Neural cell (in vitro differentiated cells): ENCODE data around the gene DCPS. TPM values are rescaled to one million over a fixed set of nuclear protein-coding genes. Genes with fewer than 3 reads are reported as not detected.

Experiments used
- H2AFZ ChIP-seq: fragments of 200-600, 300-800 bp; sonication (generic), shearing (Covaris generic); 2 replicates; pipeline ENCODE4 v1.6.0; 2014; ENCODE audit warnings: low read depth, mild to moderate bottlenecking, antibody characterized with exemption, low read length, moderate library complexity
- H3F3A ChIP-seq: fragments of 200-600 bp; shearing (Covaris generic); 2 replicates; pipeline ENCODE4 v1.6.1; 2016; ENCODE audit warnings: mild to moderate bottlenecking, moderate library complexity, mixed read lengths, antibody characterized with exemption, low read length; ENCODE audit not compliant: insufficient read depth, poor library complexity, severe bottlenecking
- H3K27ac ChIP-seq: fragments of 200-600, 300-800 bp; sonication (generic), shearing (Covaris generic); 2 replicates; pipeline ENCODE4 v1.5.1; 2014; ENCODE audit warnings: mild to moderate bottlenecking, low read length, moderate library complexity
- H3K27me3 ChIP-seq: fragments of 300-800, 200-600 bp; sonication (generic), shearing (Covaris generic); 2 replicates; pipeline ENCODE4 v1.6.0; 2014; ENCODE audit warnings: mild to moderate bottlenecking, low read depth, low read length, moderate library complexity; ENCODE audit not compliant: insufficient read depth
- H3K36me3 ChIP-seq: fragments of 300-800, 200-600 bp; sonication (generic), shearing (Covaris generic); 2 replicates; pipeline ENCODE4 v1.5.1; 2014; ENCODE audit warnings: mild to moderate bottlenecking, antibody characterized with exemption, low read length, moderate library complexity; ENCODE audit not compliant: insufficient read depth
- H3K4me2 ChIP-seq: fragments of 300-800, 200-600 bp; sonication (generic), shearing (Covaris generic); 2 replicates; pipeline ENCODE4 v1.6.0; 2014; ENCODE audit warnings: mild to moderate bottlenecking, low read length
- H3K4me3 ChIP-seq: fragments of 300-800, 200-600 bp; sonication (generic), shearing (Covaris generic); 2 replicates; pipeline ENCODE4 v1.5.1; 2014; ENCODE audit warnings: mild to moderate bottlenecking, low read length, moderate library complexity
- H3K79me2 ChIP-seq: fragments of 200-600 bp; shearing (Covaris generic); replicated peaks from 2 replicates; pipeline ENCODE4 v1.6.0; 2014; ENCODE audit warnings: mild to moderate bottlenecking, low read length, moderate library complexity; ENCODE audit not compliant: insufficient read depth
- H3K9ac ChIP-seq: fragments of 300-800, 200-600 bp; sonication (generic), shearing (Covaris generic); 2 replicates; pipeline ENCODE4 v1.6.1; 2016; ENCODE audit warnings: mild to moderate bottlenecking, low read length, mixed read lengths
- H3K9me2 ChIP-seq: fragments of 200-600 bp; shearing (Covaris generic); 2 replicates; pipeline ENCODE4 v1.6.1; 2016; ENCODE audit warnings: mild to moderate bottlenecking, low read length, mixed read lengths; ENCODE audit not compliant: insufficient read depth
- H3K9me3 ChIP-seq: fragments of 200-600, 300-800 bp; sonication (generic), shearing (Covaris generic); 2 replicates; pipeline ENCODE4 v1.6.1; 2016; ENCODE audit warnings: mild to moderate bottlenecking, mixed run types, low read length, moderate library complexity, mixed read lengths
- H4K20me1 ChIP-seq: fragments of 200-600 bp; shearing (Covaris generic); 2 replicates; pipeline ENCODE4 v1.6.1; 2016; ENCODE audit warnings: mild to moderate bottlenecking, mixed run types; ENCODE audit not compliant: insufficient read depth
- EP300 ChIP-seq: fragments of 450-650 bp; conservative IDR thresholded peaks from 2 replicates; pipeline ENCODE4 v1.6.1; 2014; ENCODE audit warnings: antibody characterized with exemption, mild to moderate bottlenecking, moderate library complexity; ENCODE audit not compliant: poor library complexity, severe bottlenecking
- POLR2AphosphoS5 ChIP-seq: IDR thresholded peaks from 2 replicates; pipeline ENCODE4 v1.6.1; 2012
- RAD21 ChIP-seq: fragments of 450-650 bp; conservative IDR thresholded peaks from 2 replicates; pipeline ENCODE4 v1.6.1; 2014; ENCODE audit warnings: antibody characterized with exemption, mild to moderate bottlenecking, moderate library complexity
- REST ChIP-seq: IDR thresholded peaks from 2 replicates; pipeline ENCODE4 v1.6.1; 2012; ENCODE audit warnings: borderline replicate concordance
- TAF1 ChIP-seq: IDR thresholded peaks from 2 replicates; pipeline ENCODE4 v1.6.1; 2012; ENCODE audit warnings: low read depth
- polyA plus RNA-seq: library from polyadenylated mRNA; depleted of rRNA; stranded (reverse); fragments of >200 nt; gene quantifications from 2 replicates; pipeline ENCODE4 v1.2.3, GENCODE V29; 2014
- TF ChIP-seq, protein P1 (sequence below): fragments of 450-650 bp; IDR thresholded peaks from 2 replicates; pipeline ENCODE4 v1.5.1; 2014; ENCODE audit warnings: antibody characterized with exemption, mild to moderate bottlenecking, moderate library complexity; ENCODE audit not compliant: poor library complexity, severe bottlenecking

Gene DCPS
- polyA plus RNA-seq, 1 donor from 2014 or later, result 6.4 TPM

DNA sequence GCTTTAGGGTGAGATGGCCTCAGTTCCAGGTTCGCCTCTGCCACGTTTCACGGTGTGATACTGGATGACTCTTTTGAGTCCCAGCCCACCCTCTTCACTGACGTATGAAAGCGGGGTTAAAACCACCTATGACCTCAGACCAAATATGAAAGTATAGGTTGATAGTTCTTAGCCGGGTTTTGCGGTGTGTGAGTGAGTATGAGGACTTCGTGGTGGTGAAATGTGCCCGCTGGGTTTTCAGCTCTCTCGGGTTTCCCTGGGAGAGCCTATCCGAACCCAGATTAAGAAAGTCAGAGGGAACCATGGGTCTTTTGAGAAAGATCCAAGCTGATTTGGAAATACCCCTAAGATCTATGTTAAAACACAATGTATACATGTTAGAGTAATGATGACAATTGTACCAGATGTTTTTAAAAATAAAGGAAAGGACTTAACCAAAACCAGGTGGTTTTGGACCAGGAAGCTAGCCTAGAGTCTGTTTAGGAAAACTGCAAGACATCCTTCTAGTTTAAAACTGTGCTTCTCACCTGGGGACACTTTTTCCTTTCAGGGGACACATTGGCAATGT, 25.9 kb downstream of the DCPS start:
- TF ChIP-seq RAD21, result no peak
- TF ChIP-seq TAF1, result no peak
- no peak for TF ChIP-seq REST
- TF ChIP-seq, protein P1, sequence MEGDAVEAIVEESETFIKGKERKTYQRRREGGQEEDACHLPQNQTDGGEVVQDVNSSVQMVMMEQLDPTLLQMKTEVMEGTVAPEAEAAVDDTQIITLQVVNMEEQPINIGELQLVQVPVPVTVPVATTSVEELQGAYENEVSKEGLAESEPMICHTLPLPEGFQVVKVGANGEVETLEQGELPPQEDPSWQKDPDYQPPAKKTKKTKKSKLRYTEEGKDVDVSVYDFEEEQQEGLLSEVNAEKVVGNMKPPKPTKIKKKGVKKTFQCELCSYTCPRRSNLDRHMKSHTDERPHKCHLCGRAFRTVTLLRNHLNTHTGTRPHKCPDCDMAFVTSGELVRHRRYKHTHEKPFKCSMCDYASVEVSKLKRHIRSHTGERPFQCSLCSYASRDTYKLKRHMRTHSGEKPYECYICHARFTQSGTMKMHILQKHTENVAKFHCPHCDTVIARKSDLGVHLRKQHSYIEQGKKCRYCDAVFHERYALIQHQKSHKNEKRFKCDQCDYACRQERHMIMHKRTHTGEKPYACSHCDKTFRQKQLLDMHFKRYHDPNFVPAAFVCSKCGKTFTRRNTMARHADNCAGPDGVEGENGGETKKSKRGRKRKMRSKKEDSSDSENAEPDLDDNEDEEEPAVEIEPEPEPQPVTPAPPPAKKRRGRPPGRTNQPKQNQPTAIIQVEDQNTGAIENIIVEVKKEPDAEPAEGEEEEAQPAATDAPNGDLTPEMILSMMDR, result no peak
- Histone ChIP-seq H3K36me3 (no peaks in the 10 kb centered on the region), H3K9me3 (no peaks in the 10 kb centered on the region), H3F3A (no peaks in the 10 kb centered on the region), H3K27ac (no peak overlapping the region), H3K9ac (no peak overlapping the region), H2AFZ (no peak overlapping the region), H3K9me2 (no peaks in the 10 kb centered on the region), H4K20me1 (no peaks in the 10 kb centered on the region), H3K79me2 (no peaks in the 10 kb centered on the region), H3K4me2 (no peak overlapping the region), H3K4me3 (no peak overlapping the region), H3K27me3 (no peaks in the 10 kb centered on the region)

GRCh38 chr11:126331286-126331685, 27.4 kb downstream of the DCPS start:
- H4K20me1 ChIP-seq, result no peaks in the 10 kb centered on the region
- TF ChIP-seq REST, result no peak
- TF ChIP-seq RAD21, result no peak
- TF ChIP-seq EP300, result no peak
- no peak for TF ChIP-seq POLR2AphosphoS5
- H2AFZ ChIP-seq, result no peak overlapping the region
- H3F3A ChIP-seq, result no peaks in the 10 kb centered on the region
- H3K36me3 ChIP-seq, result no peaks in the 10 kb centered on the region
- no peaks in the 10 kb centered on the region for H3K27me3 ChIP-seq
- H3K4me2 ChIP-seq, result no peak overlapping the region
- H3K79me2 ChIP-seq, result no peaks in the 10 kb centered on the region
- no peak overlapping the region for H3K9ac ChIP-seq
- no peak overlapping the region for H3K27ac ChIP-seq
- no peak overlapping the region for H3K4me3 ChIP-seq
- no peaks in the 10 kb centered on the region for H3K9me3 ChIP-seq
- H3K9me2 ChIP-seq, result no peaks in the 10 kb centered on the region
